Midbrain (tissue), 1 donor: ENCODE measurements around the gene ATG10.
A peak's percentile ranks its signal among the peaks of the same experiment; 100 is the strongest.

Experiments used
- DNase-seq: peaks from one replicate; lab custom pipeline; 2025; lab: John Stamatoyannopoulos, UW

The ATG10 gene

GRCh38 chr5:82164977-82165713, 193.3 kb downstream of the ATG10 start:
- DNase-seq, result peak; percentile 19

GRCh38 chr5:82165740-82166530, 194.1 kb downstream of the ATG10 start:
- DNase-seq, result peak; percentile 73

- no peak for DNase-seq
Observed at GRCh38 chr5:82167372-82167935, 195.6 kb downstream of the ATG10 start.

- DNase-seq, result no peak
Observed at GRCh38 chr5:82168294-82168693, 196.5 kb downstream of the ATG10 start.

GRCh38 chr5:82169892-82170291, 198.1 kb downstream of the ATG10 start:
- no peak for DNase-seq

GRCh38 chr5:82174128-82174918, 202.5 kb downstream of the ATG10 start:
- DNase-seq, result peak; percentile 51

GRCh38 chr5:82174919-82175219, 203.0 kb downstream of the ATG10 start:
- DNase-seq, result no peak

GRCh38 chr5:82176115-82176814, 204.4 kb downstream of the ATG10 start:
- DNase-seq, result no peak

- no peak for DNase-seq
Observed at GRCh38 chr5:82178378-82178777, 206.6 kb downstream of the ATG10 start.

GRCh38 chr5:82182662-82183061, 210.8 kb downstream of the ATG10 start:
- DNase-seq, result no peak

- no peak for DNase-seq
Observed at GRCh38 chr5:82183828-82184227, 212.0 kb downstream of the ATG10 start.

GRCh38 chr5:82185851-82186250, 214.0 kb downstream of the ATG10 start:
- no peak for DNase-seq

- DNase-seq, result no peak
Observed at GRCh38 chr5:82197550-82197949, 225.7 kb downstream of the ATG10 start.

GRCh38 chr5:82204567-82204966, 232.7 kb downstream of the ATG10 start:
- DNase-seq, result no peak

GRCh38 chr5:82205005-82205404, 233.2 kb downstream of the ATG10 start:
- DNase-seq, result no peak

GRCh38 chr5:82208371-82208770, 236.5 kb downstream of the ATG10 start:
- no peak for DNase-seq

GRCh38 chr5:82211855-82212572, 240.2 kb downstream of the ATG10 start:
- no peak for DNase-seq

- no peak for DNase-seq
Observed at GRCh38 chr5:82217917-82218316, 246.1 kb downstream of the ATG10 start.

GRCh38 chr5:82218374-82219156, 246.7 kb downstream of the ATG10 start:
- no peak for DNase-seq

- DNase-seq, result no peak
Observed at GRCh38 chr5:82221020-82221419, 249.2 kb downstream of the ATG10 start.
